Liver (tissue), 9 donors: Measurements from ENCODE around the gene ADK. TPM values are rescaled to one million over a fixed set of nuclear protein-coding genes. Genes with fewer than 3 reads are reported as not detected.

Experiments
- DNase-seq: peaks from one replicate; pipeline ENCODE4 v3.0.0-alpha.2; 2017; ENCODE audit warnings: low spot score
- H3K27ac ChIP-seq, 2 donors: one replicate each; pipeline ENCODE4 v1.7.0; 2013; ENCODE audit warnings: inconsistent platforms in 2 of 2, low read length in 2 of 2, control low read depth in 1 of 2, low read depth in 1 of 2, mild to moderate bottlenecking in 1 of 2
- H3K27me3 ChIP-seq, 4 donors: one replicate each; pipeline versions ENCODE4 v1.6.1 to v1.7.0; 2013; ENCODE audit warnings: low read length in 3 of 4, inconsistent platforms in 1 of 4, mild to moderate bottlenecking in 1 of 4, moderate library complexity in 1 of 4; ENCODE audit not compliant: control insufficient read depth in 4 of 4, insufficient read depth in 4 of 4
- H3K36me3 ChIP-seq, 4 donors: one replicate each; pipeline versions ENCODE4 v1.6.1 to v1.7.0; 2013; ENCODE audit warnings: low read length in 3 of 4, mild to moderate bottlenecking in 3 of 4, low read depth in 1 of 4, moderate library complexity in 1 of 4; ENCODE audit not compliant: control insufficient read depth in 4 of 4, insufficient read depth in 3 of 4
- H3K4me1 ChIP-seq, 4 donors: one replicate each; pipeline versions ENCODE4 v1.6.1 to v1.7.0; 2013; ENCODE audit warnings: low read length in 3 of 4, mild to moderate bottlenecking in 3 of 4, moderate library complexity in 1 of 4; ENCODE audit not compliant: control insufficient read depth in 4 of 4, insufficient read depth in 4 of 4
- H3K4me3 ChIP-seq, 3 donors: one replicate each; pipeline versions ENCODE4 v1.6.1 to v1.7.0; 2013; ENCODE audit warnings: low read length in 3 of 3, control low read depth in 1 of 3, low read depth in 1 of 3, mild to moderate bottlenecking in 1 of 3
- H3K9ac ChIP-seq, 2 donors: one replicate each; pipeline ENCODE4 v1.7.0; 2013; ENCODE audit warnings: low read length in 2 of 2, mild to moderate bottlenecking in 2 of 2, moderate library complexity in 2 of 2, control low read depth in 1 of 2, low read depth in 1 of 2
- H3K9me3 ChIP-seq, 4 donors: one replicate each; pipeline versions ENCODE4 v1.6.1 to v1.7.0; 2013; ENCODE audit warnings: low read length in 3 of 4; ENCODE audit not compliant: control insufficient read depth in 4 of 4
- CTCF ChIP-seq: fragments of 150-350 bp; IDR thresholded peaks from 2 replicates; pipeline ENCODE4 v1.5.1; 2017; ENCODE audit warnings: improper control_type of control experiment, low read depth, low read length; ENCODE audit not compliant: missing input control
- EGR1 ChIP-seq, 2 donors: IDR thresholded peaks; 2 replicates each; pipeline ENCODE4 v1.6.1; 2016 to 2018; ENCODE audit warnings: antibody characterized with exemption in 2 of 2, low read depth in 2 of 2
- FOXA1 ChIP-seq: IDR thresholded peaks from 2 replicates; pipeline ENCODE4 v1.6.1; 2016; ENCODE audit warnings: antibody characterized with exemption
- FOXA2 ChIP-seq: IDR thresholded peaks from 2 replicates; pipeline ENCODE4 v1.6.1; 2016; ENCODE audit warnings: antibody characterized with exemption
- GABPA ChIP-seq, 2 donors: IDR thresholded peaks in 1 of 2; conservative IDR thresholded peaks in 1 of 2; 2 replicates each; pipeline ENCODE4 v1.6.1; 2016; ENCODE audit warnings: antibody characterized with exemption in 2 of 2, mild to moderate bottlenecking in 1 of 2, moderate library complexity in 1 of 2
- HNF4A ChIP-seq, 2 donors: conservative IDR thresholded peaks; 2 replicates each; pipeline ENCODE4 v1.6.1; 2016; ENCODE audit warnings: antibody characterized with exemption in 2 of 2, mild to moderate bottlenecking in 2 of 2
- HNF4G ChIP-seq: IDR thresholded peaks from 2 replicates; pipeline ENCODE4 v1.6.1; 2016; ENCODE audit warnings: antibody characterized with exemption
- JUND ChIP-seq, 2 donors: IDR thresholded peaks; 2 replicates each; pipeline ENCODE4 v1.6.1; 2016; ENCODE audit warnings: antibody characterized with exemption in 2 of 2
- NR2F2 ChIP-seq: IDR thresholded peaks from 2 replicates; pipeline ENCODE4 v1.6.1; 2016; ENCODE audit warnings: antibody characterized with exemption
- RAD21 ChIP-seq, 2 donors: IDR thresholded peaks; 2 replicates each; pipeline ENCODE4 v1.6.1; 2016; ENCODE audit warnings: antibody characterized with exemption in 2 of 2, mild to moderate bottlenecking in 2 of 2
- REST ChIP-seq: IDR thresholded peaks from 2 replicates; pipeline ENCODE4 v1.6.1; 2016; ENCODE audit warnings: antibody characterized with exemption, mild to moderate bottlenecking
- RXRA ChIP-seq, 2 donors: IDR thresholded peaks; 2 replicates each; pipeline ENCODE4 v1.6.1; 2017 to 2018; ENCODE audit warnings: antibody characterized with exemption in 2 of 2, mild to moderate bottlenecking in 1 of 2
- SP1 ChIP-seq: IDR thresholded peaks from 2 replicates; pipeline ENCODE4 v1.6.1; 2018; ENCODE audit warnings: antibody characterized with exemption, mild to moderate bottlenecking
- TAF1 ChIP-seq: conservative IDR thresholded peaks from 2 replicates; pipeline ENCODE4 v1.6.1; 2016; ENCODE audit warnings: antibody characterized with exemption, mild to moderate bottlenecking
- YY1 ChIP-seq: IDR thresholded peaks from 2 replicates; pipeline ENCODE4 v1.6.1; 2016; ENCODE audit warnings: antibody characterized with exemption, mild to moderate bottlenecking
- WGBS: extraction: QIAGEN DNeasy Blood & Tissue Kit; methylation state at CpG from one replicate; pipeline ENCODE4 v1.1.7; 2013; 5-methylcytosine and 5-hydroxymethylcytosine counted together
- polyA plus RNA-seq, 2 donors: library from polyadenylated mRNA; stranded (reverse) in 1 of 2; unstranded in 1 of 2; fragments of 200-250 nt in 1 of 2; fragments of >200 nt in 1 of 2; fragmentation: Nextera tagmentation in 1 of 2; extraction: Ambion mirVana in 1 of 2; gene quantifications; one replicate each; pipeline versions ENCODE4 v1.2.1 to v1.2.3, GENCODE V29; 2013 to 2015
- total RNA-seq, 2 donors: library from RNA; depleted of rRNA; stranded (reverse); fragments of >200 nt; gene quantifications; one replicate each; pipeline ENCODE4 v1.2.3, GENCODE V29; 2014
- TF ChIP-seq, protein P1 (sequence below): IDR thresholded peaks from 2 replicates; pipeline ENCODE4 v1.6.1; 2016; ENCODE audit warnings: antibody characterized with exemption
- TF ChIP-seq, protein P2 (sequence below): IDR thresholded peaks from 2 replicates; pipeline ENCODE4 v1.6.1; 2016; ENCODE audit warnings: antibody characterized with exemption
- TF ChIP-seq, protein P3 (sequence below): IDR thresholded peaks from 2 replicates; pipeline ENCODE4 v1.6.1; 2016; ENCODE audit warnings: antibody characterized with exemption
- donor health status: healthy.
- donor health status: healthy.
- donor health status: healthy.
- donor health status: healthy.
- donor health status: healthy.

ADK gene
- total and polyA plus RNA-seq, 4 donors = 18.0 to 110 (median 65.5) TPM

DNA sequence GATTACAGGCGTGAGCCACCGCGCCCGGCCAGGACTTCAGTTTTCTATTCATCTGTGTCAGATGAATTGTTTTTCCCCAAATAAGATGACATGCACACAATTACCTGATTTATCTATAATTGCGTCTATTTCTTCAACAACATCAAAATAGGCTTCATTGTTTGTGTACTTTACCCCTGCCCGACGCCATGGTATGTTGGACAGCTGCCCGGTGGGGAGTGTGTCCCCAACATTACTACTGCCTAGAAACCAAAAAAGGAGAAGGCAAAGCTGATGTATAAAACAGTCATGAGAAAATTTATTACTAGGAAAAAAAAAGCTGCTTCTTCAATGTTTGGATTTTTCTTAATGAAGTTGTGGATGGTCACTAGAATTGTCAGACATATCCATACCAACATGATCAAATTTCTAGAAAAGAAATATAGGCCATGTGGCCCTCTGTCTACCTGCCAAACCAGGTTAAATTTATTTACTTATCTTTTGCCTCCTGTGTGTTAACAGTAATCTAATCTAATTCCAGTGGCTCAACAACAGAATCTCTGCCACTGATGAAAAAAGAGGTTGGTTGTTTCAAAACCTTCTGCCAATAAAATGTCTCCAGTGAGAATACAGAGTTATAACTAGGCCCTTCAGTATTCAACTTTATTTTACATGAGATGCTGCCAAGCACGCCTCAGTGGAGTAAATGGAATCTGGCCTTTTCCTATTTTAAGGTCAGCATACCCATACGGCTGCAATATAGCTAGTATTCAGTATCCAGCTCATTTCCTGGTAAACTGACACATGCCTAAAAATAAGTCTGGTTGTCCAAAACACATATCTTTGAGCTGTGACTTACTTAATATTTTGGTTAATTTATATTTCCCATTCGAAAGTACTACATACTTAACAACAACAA lies 16.8 kb upstream of the ADK start:
- WGBS = 94% methylated on average over 11 of the region's 11 CpGs
- TF ChIP-seq, protein P1, sequence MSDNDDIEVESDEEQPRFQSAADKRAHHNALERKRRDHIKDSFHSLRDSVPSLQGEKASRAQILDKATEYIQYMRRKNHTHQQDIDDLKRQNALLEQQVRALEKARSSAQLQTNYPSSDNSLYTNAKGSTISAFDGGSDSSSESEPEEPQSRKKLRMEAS = no peak
- TF ChIP-seq, protein P2, sequence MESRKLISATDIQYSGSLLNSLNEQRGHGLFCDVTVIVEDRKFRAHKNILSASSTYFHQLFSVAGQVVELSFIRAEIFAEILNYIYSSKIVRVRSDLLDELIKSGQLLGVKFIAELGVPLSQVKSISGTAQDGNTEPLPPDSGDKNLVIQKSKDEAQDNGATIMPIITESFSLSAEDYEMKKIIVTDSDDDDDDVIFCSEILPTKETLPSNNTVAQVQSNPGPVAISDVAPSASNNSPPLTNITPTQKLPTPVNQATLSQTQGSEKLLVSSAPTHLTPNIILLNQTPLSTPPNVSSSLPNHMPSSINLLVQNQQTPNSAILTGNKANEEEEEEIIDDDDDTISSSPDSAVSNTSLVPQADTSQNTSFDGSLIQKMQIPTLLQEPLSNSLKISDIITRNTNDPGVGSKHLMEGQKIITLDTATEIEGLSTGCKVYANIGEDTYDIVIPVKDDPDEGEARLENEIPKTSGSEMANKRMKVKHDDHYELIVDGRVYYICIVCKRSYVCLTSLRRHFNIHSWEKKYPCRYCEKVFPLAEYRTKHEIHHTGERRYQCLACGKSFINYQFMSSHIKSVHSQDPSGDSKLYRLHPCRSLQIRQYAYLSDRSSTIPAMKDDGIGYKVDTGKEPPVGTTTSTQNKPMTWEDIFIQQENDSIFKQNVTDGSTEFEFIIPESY = no peak
- no peak for TF ChIP-seq RAD21 (IDR thresholded peaks at IDR 0.05)
- no peak for TF ChIP-seq REST
- no peak for TF ChIP-seq HNF4G
- TF ChIP-seq EGR1 (IDR thresholded peaks at IDR 0.05; ENCODE audit: low read depth in 2 of 2) = no peak
- no peak for TF ChIP-seq JUND (IDR thresholded peaks at IDR 0.05)
- no peak for TF ChIP-seq TAF1
- TF ChIP-seq FOXA1 = no peak
- TF ChIP-seq, protein P3, sequence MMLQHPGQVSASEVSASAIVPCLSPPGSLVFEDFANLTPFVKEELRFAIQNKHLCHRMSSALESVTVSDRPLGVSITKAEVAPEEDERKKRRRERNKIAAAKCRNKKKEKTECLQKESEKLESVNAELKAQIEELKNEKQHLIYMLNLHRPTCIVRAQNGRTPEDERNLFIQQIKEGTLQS = no peak
- no peak for TF ChIP-seq NR2F2
- no peak for DNase-seq
- H3K27me3 ChIP-seq = no peaks in the 10 kb centered on the region
- no peaks in the 10 kb centered on the region for H3K9me3 ChIP-seq
- peaks cover 12 to 59% (median 43%) of the 10 kb centered on the region in 4 donors for H3K36me3 ChIP-seq
- no peak overlapping the region for H3K4me3 ChIP-seq
- no peaks in the 10 kb centered on the region for H3K4me1 ChIP-seq
- no peak overlapping the region for H3K9ac ChIP-seq
- H3K27ac ChIP-seq = no peak overlapping the region

DNA sequence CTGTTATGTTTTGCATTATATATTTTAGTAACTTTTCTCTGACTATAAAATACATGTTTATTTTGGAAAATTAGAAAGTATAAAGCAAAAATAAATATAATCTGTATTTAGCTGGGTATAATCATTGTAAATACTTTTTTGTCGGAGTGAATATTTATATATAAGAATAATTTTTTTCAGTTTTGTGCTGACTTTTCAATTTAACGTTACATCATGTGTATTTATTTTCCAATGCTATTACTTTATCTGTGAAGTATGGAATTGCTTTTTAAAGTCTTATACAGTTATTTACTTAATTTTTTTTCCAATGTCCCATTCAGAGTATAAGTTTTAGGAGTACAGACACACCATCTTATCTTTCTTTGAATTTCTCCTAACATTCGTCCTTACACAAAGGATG lies 15.6 kb upstream of the ADK start:
- no peak for DNase-seq
- H3K36me3 ChIP-seq = peaks cover 12 to 47% (median 35%) of the 10 kb centered on the region in 4 donors
- 97% methylated on average over 3 of the region's 3 CpGs for WGBS

More for the DNA sequence above, 15.6 kb upstream of the ADK start:
- no peak for TF ChIP-seq YY1
- TF ChIP-seq FOXA1 = no peak
- no peak for TF ChIP-seq CTCF
- TF ChIP-seq, protein P3 = no peak
- no peak for TF ChIP-seq HNF4A (conservative IDR thresholded peaks at IDR 0.05)
- no peak for TF ChIP-seq RXRA (IDR thresholded peaks at IDR 0.05)
- TF ChIP-seq TAF1 = no peak
- TF ChIP-seq EGR1 (IDR thresholded peaks at IDR 0.05; ENCODE audit: low read depth in 2 of 2) = no peak
- TF ChIP-seq SP1 = no peak
- TF ChIP-seq FOXA2 = no peak
- TF ChIP-seq, protein P1 = no peak
- no peak for TF ChIP-seq GABPA (IDR thresholded peaks at IDR 0.05 in 1 of 2, conservative IDR thresholded peaks at IDR 0.05 in 1 of 2)
- no peaks in the 10 kb centered on the region for H3K27me3 ChIP-seq
- no peaks in the 10 kb centered on the region for H3K9me3 ChIP-seq
- peaks cover 0 to 3% (median 1%) of the 10 kb centered on the region in 4 donors for H3K4me1 ChIP-seq
- H3K4me3 ChIP-seq = no peak overlapping the region
- no peak overlapping the region for H3K27ac ChIP-seq
- no peak overlapping the region for H3K9ac ChIP-seq
